HepG2 (cell line): ENCODE measurements around the gene APRT. TPM values are rescaled to one million over a fixed set of nuclear protein-coding genes. Genes with fewer than 3 reads are reported as not detected.
A peak's percentile ranks its signal among the peaks of the same experiment; 100 is the strongest.

Experiments used
- GTF2F1 ChIP-seq: fragments of 150-350 bp; IDR thresholded peaks from 2 replicates; pipeline ENCODE4 v1.6.1; 2014; ENCODE audit warnings: low read length
- HDAC6 ChIP-seq: fragments of 200-600 bp; sonication (generic); IDR thresholded peaks from 2 replicates; pipeline ENCODE4 v1.7.0; 2017; ENCODE audit warnings: mild to moderate bottlenecking, antibody characterized with exemption, low read length, low read depth
- KMT2A ChIP-seq: sonication (generic); formaldehyde crosslinking; IDR thresholded peaks from 2 replicates; pipeline ENCODE4 v1.4.0; 2020; ENCODE audit warnings: missing genetic modification reagents
- LRRFIP1 ChIP-seq: sonication (generic); formaldehyde crosslinking; conservative IDR thresholded peaks from 2 replicates; pipeline ENCODE4 v1.4.0; 2020; ENCODE audit warnings: missing genetic modification reagents
- MAFK ChIP-seq, 2 experiments: IDR thresholded peaks in 1 of 2; conservative IDR thresholded peaks in 1 of 2; 2 replicates each; pipeline ENCODE4 v1.6.1; 2011; ENCODE audit warnings: improper control_type of control experiment in 2 of 2, low read length in 2 of 2
- RNF2 ChIP-seq: fragments of 450-650 bp; conservative IDR thresholded peaks from 2 replicates; pipeline ENCODE4 v1.6.1; 2016; ENCODE audit warnings: low read depth
- SMYD3 ChIP-seq: sonication (generic); formaldehyde crosslinking; IDR thresholded peaks from 2 replicates; pipeline ENCODE4 v1.8.1; 2023; ENCODE audit warnings: mild to moderate bottlenecking, missing genetic modification reagents
- ZFP36 ChIP-seq: fragments of 150-350 bp; IDR thresholded peaks from 2 replicates; pipeline ENCODE4 v1.6.1; 2018; ENCODE audit warnings: borderline replicate concordance, low read length, low read depth; ENCODE audit not compliant: partially characterized antibody
- ZNF496 ChIP-seq: sonication (generic); formaldehyde crosslinking; IDR thresholded peaks from 2 replicates; pipeline ENCODE4 v1.8.1; 2023; ENCODE audit warnings: mild to moderate bottlenecking, moderate library complexity, missing genetic modification reagents; ENCODE audit not compliant: insufficient replicate concordance
- ZNF646 ChIP-seq: sonication (generic); formaldehyde crosslinking; IDR thresholded peaks from 2 replicates; pipeline ENCODE4 v1.9.0; 2021; ENCODE audit warnings: mild to moderate bottlenecking, missing genetic modification reagents
- ZNF766 ChIP-seq: sonication (generic); formaldehyde crosslinking; IDR thresholded peaks from 2 replicates; pipeline ENCODE4 v1.5.0; 2020; ENCODE audit warnings: missing genetic modification reagents, borderline replicate concordance
- polyA plus RNA-seq, 8 experiments: library from polyadenylated mRNA; depleted of rRNA in 3 of 8; stranded (reverse) in 7 of 8; unstranded in 1 of 8; fragments of >200 nt; fragmentation: Illumina TruSeq in 4 of 8; extraction: Trizol in 4 of 8; gene quantifications; 2 replicates each; pipeline versions ENCODE4 v1.2.1 to v1.2.3, GENCODE V29; 2011 to 2016; ENCODE audit warnings: low read depth in 4 of 8, missing spikeins in 1 of 8, mixed read lengths in 1 of 8; ENCODE audit not compliant: insufficient read depth in 1 of 8
- total RNA-seq, 5 experiments: library from RNA; depleted of rRNA; stranded (reverse); fragments of >200 nt; fragmentation: Illumina TruSeq; extraction: Trizol; gene quantifications; 2 replicates each; pipeline ENCODE4 v1.2.3, GENCODE V29; 2016; ENCODE audit warnings: low read depth in 1 of 5
- TF ChIP-seq, protein P1 (sequence below): sonication (generic); formaldehyde crosslinking; IDR thresholded peaks from 2 replicates; pipeline ENCODE4 v1.4.0; 2020; ENCODE audit warnings: missing genetic modification reagents, borderline replicate concordance
- TF ChIP-seq, protein P2 (sequence below): sonication (generic); formaldehyde crosslinking; IDR thresholded peaks from 2 replicates; pipeline ENCODE4 v1.4.0; 2020; ENCODE audit warnings: mild to moderate bottlenecking, missing genetic modification reagents

The APRT gene
- total and polyA plus RNA-seq, 2 of the 13 experiments (the other 11 are each of a cell fraction or from before 2014, with no cell fraction given) = 155 to 242 TPM

DNA sequence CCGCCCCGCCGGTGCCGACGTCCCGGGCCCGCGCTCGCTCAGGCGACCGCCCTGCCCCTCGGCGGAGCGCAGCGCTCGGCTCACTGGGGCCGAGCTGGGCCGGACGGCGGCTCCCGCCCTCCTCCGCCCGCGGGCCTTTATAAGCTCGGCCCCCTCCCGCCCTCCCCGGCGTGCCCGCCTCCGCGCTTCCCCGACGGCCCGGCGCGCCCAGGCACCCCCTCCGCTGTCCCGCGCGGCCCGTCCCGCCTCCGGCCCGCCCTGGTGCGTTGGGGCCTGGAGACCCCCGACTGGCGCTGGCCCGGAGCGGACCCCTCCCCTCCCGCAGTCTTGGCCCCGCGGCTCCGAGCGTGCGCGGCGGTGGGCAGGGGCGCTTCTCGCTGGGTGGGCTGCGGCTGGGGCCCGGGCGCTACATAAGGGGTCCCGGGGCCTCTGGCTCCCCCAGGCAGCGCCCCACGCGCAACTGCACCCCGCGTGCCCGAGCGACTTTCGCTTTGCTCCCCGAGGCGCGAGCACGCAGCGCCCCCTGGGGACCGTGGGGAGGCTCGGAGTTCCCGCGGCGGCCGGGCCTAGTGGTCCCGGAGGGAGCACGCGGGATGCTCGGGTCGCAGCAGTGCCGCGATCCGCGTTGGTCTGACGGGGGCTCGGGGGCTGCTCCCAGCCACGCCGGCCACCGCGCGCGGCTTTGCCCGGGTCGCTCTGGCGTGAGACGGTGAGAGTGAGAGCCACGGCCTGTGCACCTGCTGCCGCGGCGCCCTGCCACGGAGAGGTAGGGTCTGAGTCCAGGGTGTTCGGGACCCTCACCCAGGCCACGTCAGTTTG lies 26.4 kb downstream of the APRT start, which contains the start of gene PIEZO1 (continued):
- TF ChIP-seq ZNF766 (CRISPR knock-in tag) (no peak; the same call in 1 of the 2 replicates), ZNF646 (CRISPR knock-in tag) (no peak), SMYD3 (CRISPR knock-in tag) (no peak), ZNF496 (CRISPR knock-in tag) (no peak), HDAC6 (no peak), KMT2A (peak; percentile 82; the same call in 1 of the 2 replicates), ZFP36 (no peak), GTF2F1 (no peak), LRRFIP1 (CRISPR knock-in tag) (no peak), RNF2 (peak; percentile 20; the same call in 1 of the 2 replicates), MAFK (conservative IDR thresholded peaks at IDR 0.05 in 1 of 2, IDR thresholded peaks at IDR 0.05 in 1 of 2; ENCODE audit: low read length in 2 of 2) (no peak)
- TF ChIP-seq, protein P1, sequence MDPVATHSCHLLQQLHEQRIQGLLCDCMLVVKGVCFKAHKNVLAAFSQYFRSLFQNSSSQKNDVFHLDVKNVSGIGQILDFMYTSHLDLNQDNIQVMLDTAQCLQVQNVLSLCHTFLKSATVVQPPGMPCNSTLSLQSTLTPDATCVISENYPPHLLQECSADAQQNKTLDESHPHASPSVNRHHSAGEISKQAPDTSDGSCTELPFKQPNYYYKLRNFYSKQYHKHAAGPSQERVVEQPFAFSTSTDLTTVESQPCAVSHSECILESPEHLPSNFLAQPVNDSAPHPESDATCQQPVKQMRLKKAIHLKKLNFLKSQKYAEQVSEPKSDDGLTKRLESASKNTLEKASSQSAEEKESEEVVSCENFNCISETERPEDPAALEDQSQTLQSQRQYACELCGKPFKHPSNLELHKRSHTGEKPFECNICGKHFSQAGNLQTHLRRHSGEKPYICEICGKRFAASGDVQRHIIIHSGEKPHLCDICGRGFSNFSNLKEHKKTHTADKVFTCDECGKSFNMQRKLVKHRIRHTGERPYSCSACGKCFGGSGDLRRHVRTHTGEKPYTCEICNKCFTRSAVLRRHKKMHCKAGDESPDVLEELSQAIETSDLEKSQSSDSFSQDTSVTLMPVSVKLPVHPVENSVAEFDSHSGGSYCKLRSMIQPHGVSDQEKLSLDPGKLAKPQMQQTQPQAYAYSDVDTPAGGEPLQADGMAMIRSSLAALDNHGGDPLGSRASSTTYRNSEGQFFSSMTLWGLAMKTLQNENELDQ (CRISPR knock-in tag) = no peak
- TF ChIP-seq, protein P2, sequence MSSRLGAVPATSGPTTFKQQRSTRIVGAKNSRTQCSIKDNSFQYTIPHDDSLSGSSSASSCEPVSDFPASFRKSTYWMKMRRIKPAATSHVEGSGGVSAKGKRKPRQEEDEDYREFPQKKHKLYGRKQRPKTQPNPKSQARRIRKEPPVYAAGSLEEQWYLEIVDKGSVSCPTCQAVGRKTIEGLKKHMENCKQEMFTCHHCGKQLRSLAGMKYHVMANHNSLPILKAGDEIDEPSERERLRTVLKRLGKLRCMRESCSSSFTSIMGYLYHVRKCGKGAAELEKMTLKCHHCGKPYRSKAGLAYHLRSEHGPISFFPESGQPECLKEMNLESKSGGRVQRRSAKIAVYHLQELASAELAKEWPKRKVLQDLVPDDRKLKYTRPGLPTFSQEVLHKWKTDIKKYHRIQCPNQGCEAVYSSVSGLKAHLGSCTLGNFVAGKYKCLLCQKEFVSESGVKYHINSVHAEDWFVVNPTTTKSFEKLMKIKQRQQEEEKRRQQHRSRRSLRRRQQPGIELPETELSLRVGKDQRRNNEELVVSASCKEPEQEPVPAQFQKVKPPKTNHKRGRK (CRISPR knock-in tag) = 0 out of 2 replicates have a peak, but pooled peaks have one; percentile 40
